Skeletal muscle satellite cell (primary cell): Measurements from ENCODE around the gene TMEM62.
"Not testable (repeated sequence)": the region's sequence is repeated elsewhere in the genome, so short reads cannot be mapped to it uniquely, and the experiment has no call there.

Experiments used
- H3K27me3 ChIP-seq: 2 replicates; pipeline ENCODE4 v1.7.0; 2013; ENCODE audit warnings: low read length; ENCODE audit not compliant: control insufficient read depth, insufficient read depth
- H3K36me3 ChIP-seq: 2 replicates; pipeline ENCODE4 v1.7.0; 2013; ENCODE audit warnings: mild to moderate bottlenecking, control low read depth, low read length; ENCODE audit not compliant: insufficient read depth
- H3K4me1 ChIP-seq: 2 replicates; pipeline ENCODE4 v1.7.0; 2013; ENCODE audit warnings: low read length; ENCODE audit not compliant: control insufficient read depth, insufficient read depth
- H3K4me2 ChIP-seq: 2 replicates; pipeline ENCODE4 v1.7.0; 2013; ENCODE audit warnings: mild to moderate bottlenecking, low read length
- H3K4me3 ChIP-seq: 2 replicates; pipeline ENCODE4 v1.7.0; 2013; ENCODE audit warnings: low read length
- H3K9ac ChIP-seq: 2 replicates; pipeline ENCODE4 v1.7.0; 2013; ENCODE audit warnings: mild to moderate bottlenecking, low read depth, low read length, moderate library complexity
- H3K9me3 ChIP-seq: replicated peaks from 2 replicates; pipeline ENCODE4 v1.7.0; 2013; ENCODE audit warnings: mild to moderate bottlenecking, control low read depth, low read length

The TMEM62 gene

DNA sequence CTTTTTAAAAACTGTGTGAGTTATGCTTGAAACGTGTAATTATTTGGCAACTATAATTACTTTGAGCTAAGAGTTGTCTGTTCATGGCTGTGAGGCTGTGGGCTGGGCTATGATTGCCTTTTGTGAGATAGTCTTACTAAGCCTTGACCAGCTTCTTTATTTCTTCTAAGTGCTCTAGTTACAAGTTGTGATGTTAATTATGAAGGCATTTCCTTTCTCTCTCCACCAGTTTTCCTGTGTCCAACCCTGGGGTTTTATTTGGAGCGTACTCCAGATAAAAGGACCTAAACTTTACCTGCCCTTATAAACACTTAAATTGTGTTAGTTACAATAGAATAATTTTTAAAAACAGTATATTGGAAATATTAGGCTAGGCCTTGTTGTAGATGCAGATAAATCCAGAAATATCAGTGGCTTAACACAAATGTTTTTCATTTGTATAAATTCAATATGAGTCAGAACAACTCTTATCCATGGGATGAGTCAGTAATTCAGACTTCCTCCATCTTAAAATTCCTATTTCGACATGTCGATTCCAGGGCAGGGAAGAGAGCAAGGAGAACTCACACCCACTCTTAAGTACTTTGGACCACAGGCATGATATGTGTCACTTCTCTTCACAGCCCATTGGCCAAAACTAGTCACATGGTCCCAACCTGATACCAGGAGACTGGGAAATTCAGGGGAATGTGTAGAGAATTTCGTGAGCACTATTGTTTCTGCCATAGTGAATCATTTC is 17.0 kb downstream of the TMEM62 start:
- Histone ChIP-seq H3K4me3 (no peak overlapping the region), H3K4me1 (peaks cover 9% of the 10 kb centered on the region), H3K9me3 (no peaks in the 10 kb centered on the region), H3K4me2 (no peak overlapping the region), H3K9ac (no peak overlapping the region), H3K36me3 (peaks cover 13% of the 10 kb centered on the region), H3K27me3 (no peaks in the 10 kb centered on the region)

GRCh38 chr15:43151688-43152087 is 18.3 kb downstream of the TMEM62 start:
- Histone ChIP-seq H3K36me3 (peaks cover 13% of the 10 kb centered on the region), H3K27me3 (no peaks in the 10 kb centered on the region), H3K9ac (no peak overlapping the region), H3K4me1 (peaks cover 9% of the 10 kb centered on the region), H3K4me3 (no peak overlapping the region), H3K9me3 (no peaks in the 10 kb centered on the region), H3K4me2 (no peak overlapping the region)

GRCh38 chr15:43153269-43153668 is 19.9 kb downstream of the TMEM62 start:
- Histone ChIP-seq H3K4me1 (peaks cover 9% of the 10 kb centered on the region), H3K4me2 (no peak overlapping the region), H3K4me3 (no peak overlapping the region), H3K36me3 (peaks cover 13% of the 10 kb centered on the region), H3K9ac (no peak overlapping the region), H3K27me3 (no peaks in the 10 kb centered on the region), H3K9me3 (no peaks in the 10 kb centered on the region)

DNA sequence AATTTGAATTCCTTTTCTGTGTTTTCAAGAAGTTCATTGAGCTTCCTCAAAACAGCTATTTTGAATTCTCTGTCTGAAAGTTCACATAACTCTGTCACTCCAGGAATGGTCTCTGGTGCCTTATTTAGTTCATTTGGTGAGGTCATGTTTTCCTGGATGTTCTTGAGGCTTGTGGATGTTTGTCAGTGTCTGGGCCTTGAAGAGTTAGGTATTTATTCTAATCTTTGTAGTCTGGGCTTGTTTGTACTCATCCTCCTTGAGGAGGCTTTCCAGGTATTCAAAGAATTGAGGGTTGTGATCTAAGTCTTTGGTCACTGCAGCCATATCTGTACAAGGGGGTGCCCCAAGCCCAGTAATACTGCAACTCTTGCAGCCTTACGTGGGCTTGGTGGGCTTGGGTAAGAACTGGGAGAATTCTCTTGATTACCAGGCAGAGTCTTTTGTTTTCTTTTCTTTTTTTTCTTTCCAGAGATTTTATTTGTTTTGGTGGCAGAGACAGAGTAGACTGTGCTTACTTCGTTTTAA is 32.5 kb downstream of the TMEM62 start:
- no peaks in the 10 kb centered on the region for H3K36me3 ChIP-seq
- peaks cover 10% of the 10 kb centered on the region for H3K4me1 ChIP-seq
- no peak overlapping the region for H3K9ac ChIP-seq
- H3K9me3 ChIP-seq = no peaks in the 10 kb centered on the region
- no peak overlapping the region for H3K4me2 ChIP-seq
- H3K4me3 ChIP-seq = no peak overlapping the region
- no peaks in the 10 kb centered on the region for H3K27me3 ChIP-seq

GRCh38 chr15:43167261-43167660 is 33.9 kb downstream of the TMEM62 start:
- H3K9me3 ChIP-seq, H3K9ac ChIP-seq, H3K4me1 ChIP-seq, H3K36me3 ChIP-seq, H3K27me3 ChIP-seq, H3K4me3 ChIP-seq, H3K4me2 ChIP-seq: not testable (repeated sequence)

GRCh38 chr15:43168192-43169107 is 35.1 kb downstream of the TMEM62 start:
- H3K4me1 ChIP-seq = peaks cover 10% of the 10 kb centered on the region
- no peak overlapping the region for H3K4me2 ChIP-seq
- H3K9ac ChIP-seq = no peak overlapping the region
- peaks cover 2% of the 10 kb centered on the region for H3K36me3 ChIP-seq
- no peaks in the 10 kb centered on the region for H3K9me3 ChIP-seq
- no peaks in the 10 kb centered on the region for H3K27me3 ChIP-seq
- no peak overlapping the region for H3K4me3 ChIP-seq

GRCh38 chr15:43169888-43170287 is 36.5 kb downstream of the TMEM62 start:
- H3K4me2 ChIP-seq = no peak overlapping the region

GRCh38 chr15:43175656-43176309 is 42.4 kb downstream of the TMEM62 start:
- H3K4me2 ChIP-seq, H3K36me3 ChIP-seq, H3K9ac ChIP-seq, H3K27me3 ChIP-seq, H3K4me3 ChIP-seq, H3K9me3 ChIP-seq, H3K4me1 ChIP-seq: not testable (repeated sequence)

More at GRCh38 chr15:43169888-43170287, 36.5 kb downstream of the TMEM62 start:
- Histone ChIP-seq H3K4me3 (no peak overlapping the region), H3K9me3 (no peaks in the 10 kb centered on the region), H3K36me3 (peaks cover 5% of the 10 kb centered on the region), H3K9ac (no peak overlapping the region), H3K27me3 (no peaks in the 10 kb centered on the region), H3K4me1 (peaks cover 10% of the 10 kb centered on the region)

- not testable (repeated sequence) for H3K4me1 ChIP-seq, H3K4me3 ChIP-seq, H3K9me3 ChIP-seq, H3K27me3 ChIP-seq, H3K36me3 ChIP-seq, H3K9ac ChIP-seq, H3K4me2 ChIP-seq
These were observed 43.8 kb downstream of the TMEM62 start for GRCh38 chr15:43177147-43177546.

DNA sequence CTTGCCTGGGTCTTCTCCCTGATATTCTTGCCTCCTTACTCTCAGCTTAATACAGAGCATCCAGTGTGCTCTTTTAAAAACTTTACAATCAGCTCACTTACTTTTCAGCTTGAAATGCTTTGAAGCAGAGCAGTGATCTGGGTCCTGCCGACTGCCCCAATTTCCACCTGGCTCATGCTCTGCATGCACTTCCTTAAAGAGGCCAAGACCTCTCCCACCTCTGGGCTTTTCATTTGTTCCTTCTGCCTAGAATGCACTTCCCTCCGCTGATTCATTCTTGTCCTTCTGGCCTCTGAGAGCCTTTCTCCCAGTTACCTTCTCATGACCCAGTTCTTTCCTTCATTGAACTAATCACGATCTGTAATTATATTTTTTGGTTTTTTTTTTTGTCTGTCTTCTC is 49.9 kb downstream of the TMEM62 start:
- Histone ChIP-seq H3K4me2 (no peak overlapping the region), H3K36me3 (no peaks in the 10 kb centered on the region), H3K4me3 (no peak overlapping the region), H3K9me3 (no peaks in the 10 kb centered on the region), H3K9ac (no peak overlapping the region), H3K4me1 (no peaks in the 10 kb centered on the region), H3K27me3 (no peaks in the 10 kb centered on the region)

GRCh38 chr15:43184407-43185124 is 51.2 kb downstream of the TMEM62 start:
- no peaks in the 10 kb centered on the region for H3K4me1 ChIP-seq
- peaks cover 6% of the 10 kb centered on the region for H3K36me3 ChIP-seq
- peak overlapping the region; percentile 86 for H3K4me2 ChIP-seq
- H3K4me3 ChIP-seq = peak overlapping the region; percentile 72
- H3K9ac ChIP-seq = peak overlapping the region; percentile 85
- no peaks in the 10 kb centered on the region for H3K9me3 ChIP-seq
- no peaks in the 10 kb centered on the region for H3K27me3 ChIP-seq
